A673 (cell line): ENCODE results near the gene HOXA9. TPM values are rescaled to one million over a fixed set of nuclear protein-coding genes. Genes with fewer than 3 reads are reported as not detected.

ENCODE experiments used
- Bru-seq: library from RNA; stranded (reverse); fragments of 400-500 nt; gene quantifications from one replicate; lab custom pipeline; 2021; lab: Mats Ljungman, UMichigan
- BruChase-seq, 2 experiments: library from RNA; stranded (reverse); fragments of 400-500 nt; gene quantifications; one replicate each; lab custom pipeline; 2021; lab: Mats Ljungman, UMichigan
- BruUV-seq: library from RNA; stranded (reverse); fragments of 400-500 nt; replicated peaks from 2 replicates; lab custom pipeline; 2021; lab: Mats Ljungman, UMichigan
- CTCF ChIA-PET: fragments of 300-600 bp; sonication (Branson Sonifier 250); formaldehyde crosslinking; loops from one replicate; lab custom pipeline; 2022; ENCODE audit warnings: antibody characterized with exemption; lab: Charles Lee
- POLR2A ChIA-PET: fragments of 300-600 bp; sonication (Branson Sonifier 250); formaldehyde crosslinking; loops from one replicate; lab custom pipeline; 2022; ENCODE audit warnings: antibody characterized with exemption; ENCODE audit not compliant: low non-redundant PET; lab: Charles Lee
- DNase-seq: peaks from one replicate; pipeline ENCODE4 v3.0.0-alpha.2; 2015; ENCODE audit warnings: low spot score
- H3K27ac ChIP-seq: fragments of 200-600 bp; sonication (generic); 2 replicates; pipeline ENCODE4 v1.5.1; 2016; ENCODE audit warnings: mixed run types, low read depth, mild to moderate bottlenecking, mixed read lengths, antibody characterized with exemption, low read length; ENCODE audit not compliant: poor library complexity, severe bottlenecking
- H3K27me3 ChIP-seq: fragments of 200-600 bp; sonication (generic); replicated peaks from 2 replicates; pipeline ENCODE4 v1.6.1; 2017; ENCODE audit warnings: mixed run types, low read depth, mild to moderate bottlenecking, mixed read lengths, antibody characterized with exemption, low read length; ENCODE audit not compliant: insufficient read depth, poor library complexity
- H3K36me3 ChIP-seq: fragments of 200-600 bp; sonication (generic); 2 replicates; pipeline ENCODE4 v1.6.1; 2016; ENCODE audit warnings: mixed run types, mild to moderate bottlenecking, mixed read lengths, antibody characterized with exemption, low read length; ENCODE audit not compliant: insufficient read depth, poor library complexity, severe bottlenecking
- H3K4me1 ChIP-seq: fragments of 200-600 bp; sonication (generic); 2 replicates; pipeline ENCODE4 v1.6.1; 2017; ENCODE audit warnings: mixed run types, mild to moderate bottlenecking, mixed read lengths, antibody characterized with exemption, low read length; ENCODE audit not compliant: insufficient read depth, poor library complexity, severe bottlenecking
- H3K4me3 ChIP-seq: fragments of 200-600 bp; sonication (generic); 2 replicates; pipeline ENCODE4 v1.5.1; 2016; ENCODE audit warnings: low read depth, mixed run types, mild to moderate bottlenecking, mixed read lengths, low read length; ENCODE audit not compliant: poor library complexity, severe bottlenecking
- H3K9me3 ChIP-seq: fragments of 200-600 bp; sonication (generic); 2 replicates; pipeline ENCODE4 v1.6.1; 2016; ENCODE audit warnings: mixed run types, low read depth, mild to moderate bottlenecking, mixed read lengths, antibody characterized with exemption, low read length; ENCODE audit not compliant: poor library complexity, severe bottlenecking
- EZH2 ChIP-seq: fragments of 200-600 bp; sonication (generic); IDR thresholded peaks from 2 replicates; pipeline ENCODE4 v1.6.1; 2017; ENCODE audit warnings: borderline replicate concordance, low read depth, mild to moderate bottlenecking, mixed read lengths, antibody characterized with exemption, low read length; ENCODE audit not compliant: poor library complexity, severe bottlenecking
- intact Hi-C: fragments of 100-400 bp; cut with micrococcal nuclease; formaldehyde crosslinking; loops from one replicate; pipeline ENCODE4 v1.10.0; 2022; ENCODE audit not compliant: unreplicated experiment
- long read RNA-seq: library from polyadenylated mRNA; stranded (forward); transcript quantifications from one replicate; pipeline ENCODE4 v2.0.0, GENCODE V29; 2022
- total RNA-seq: library from RNA; stranded (reverse); gene quantifications from 2 replicates; pipeline ENCODE4 v1.2.3, GENCODE V29; 2021
- TF ChIP-seq, protein P1 (sequence below): fragments of 300-800, 200-600 bp; sonication (generic); conservative IDR thresholded peaks from 2 replicates; pipeline ENCODE4 v1.5.1; 2017; ENCODE audit warnings: low read depth, mild to moderate bottlenecking, antibody characterized with exemption, low read length, moderate library complexity, mixed read lengths

HOXA9 gene
- total RNA-seq, result not detected in 2 replicates
- Bru-seq, nascent RNA, result not detected
- not detected for BruChase-seq, experiment 1, labeled RNA remaining after a 2-hour chase
- BruChase-seq, experiment 2, labeled RNA remaining after a 6-hour chase, result not detected
- long read RNA-seq, result 0 reads

DNA sequence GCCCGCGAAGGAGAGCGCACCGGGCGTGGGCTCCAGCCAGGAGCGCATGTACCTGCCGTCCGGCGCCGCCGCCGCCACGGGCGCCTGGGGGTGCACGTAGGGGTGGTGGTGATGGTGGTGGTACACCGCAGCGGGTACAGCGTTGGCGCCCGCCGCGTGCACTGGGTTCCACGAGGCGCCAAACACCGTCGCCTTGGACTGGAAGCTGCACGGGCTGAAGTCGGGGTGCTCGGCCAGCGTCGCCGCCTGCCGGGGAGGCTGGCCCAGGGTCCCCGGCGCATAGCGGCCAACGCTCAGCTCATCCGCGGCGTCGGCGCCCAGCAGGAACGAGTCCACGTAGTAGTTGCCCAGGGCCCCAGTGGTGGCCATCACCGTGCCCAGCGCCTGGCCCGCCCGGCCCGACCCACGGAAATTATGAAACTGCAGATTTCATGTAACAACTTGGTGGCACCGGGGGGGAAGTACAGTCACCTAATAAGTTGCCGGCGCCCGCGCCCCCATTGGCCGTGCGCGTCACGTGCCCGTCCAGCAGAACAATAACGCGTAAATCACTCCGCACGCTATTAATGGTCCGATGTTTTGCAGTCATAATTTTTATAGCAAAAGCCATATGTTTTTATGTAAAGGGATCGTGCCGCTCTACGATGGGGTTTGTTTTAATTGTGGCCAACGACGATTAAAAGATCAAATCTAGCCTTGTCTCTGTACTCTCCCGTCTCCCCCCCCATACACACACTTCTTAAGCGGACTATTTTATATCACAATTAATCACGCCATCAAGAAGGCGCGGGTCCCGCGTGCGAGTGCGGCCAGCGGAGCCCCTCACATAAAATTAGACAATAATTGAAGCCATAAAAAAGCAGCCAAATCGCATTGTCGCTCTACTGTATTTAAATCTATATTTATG lies at the start of gene HOXA9:
HOXA9 (minus strand) TSS at position 449 of the 907 bp plus-strand sequence; CDS start at position 369, 80 bp downstream.
- TF ChIP-seq, protein P1, sequence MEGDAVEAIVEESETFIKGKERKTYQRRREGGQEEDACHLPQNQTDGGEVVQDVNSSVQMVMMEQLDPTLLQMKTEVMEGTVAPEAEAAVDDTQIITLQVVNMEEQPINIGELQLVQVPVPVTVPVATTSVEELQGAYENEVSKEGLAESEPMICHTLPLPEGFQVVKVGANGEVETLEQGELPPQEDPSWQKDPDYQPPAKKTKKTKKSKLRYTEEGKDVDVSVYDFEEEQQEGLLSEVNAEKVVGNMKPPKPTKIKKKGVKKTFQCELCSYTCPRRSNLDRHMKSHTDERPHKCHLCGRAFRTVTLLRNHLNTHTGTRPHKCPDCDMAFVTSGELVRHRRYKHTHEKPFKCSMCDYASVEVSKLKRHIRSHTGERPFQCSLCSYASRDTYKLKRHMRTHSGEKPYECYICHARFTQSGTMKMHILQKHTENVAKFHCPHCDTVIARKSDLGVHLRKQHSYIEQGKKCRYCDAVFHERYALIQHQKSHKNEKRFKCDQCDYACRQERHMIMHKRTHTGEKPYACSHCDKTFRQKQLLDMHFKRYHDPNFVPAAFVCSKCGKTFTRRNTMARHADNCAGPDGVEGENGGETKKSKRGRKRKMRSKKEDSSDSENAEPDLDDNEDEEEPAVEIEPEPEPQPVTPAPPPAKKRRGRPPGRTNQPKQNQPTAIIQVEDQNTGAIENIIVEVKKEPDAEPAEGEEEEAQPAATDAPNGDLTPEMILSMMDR, result no peak
- peak; percentile 84 for TF ChIP-seq EZH2

DNA sequence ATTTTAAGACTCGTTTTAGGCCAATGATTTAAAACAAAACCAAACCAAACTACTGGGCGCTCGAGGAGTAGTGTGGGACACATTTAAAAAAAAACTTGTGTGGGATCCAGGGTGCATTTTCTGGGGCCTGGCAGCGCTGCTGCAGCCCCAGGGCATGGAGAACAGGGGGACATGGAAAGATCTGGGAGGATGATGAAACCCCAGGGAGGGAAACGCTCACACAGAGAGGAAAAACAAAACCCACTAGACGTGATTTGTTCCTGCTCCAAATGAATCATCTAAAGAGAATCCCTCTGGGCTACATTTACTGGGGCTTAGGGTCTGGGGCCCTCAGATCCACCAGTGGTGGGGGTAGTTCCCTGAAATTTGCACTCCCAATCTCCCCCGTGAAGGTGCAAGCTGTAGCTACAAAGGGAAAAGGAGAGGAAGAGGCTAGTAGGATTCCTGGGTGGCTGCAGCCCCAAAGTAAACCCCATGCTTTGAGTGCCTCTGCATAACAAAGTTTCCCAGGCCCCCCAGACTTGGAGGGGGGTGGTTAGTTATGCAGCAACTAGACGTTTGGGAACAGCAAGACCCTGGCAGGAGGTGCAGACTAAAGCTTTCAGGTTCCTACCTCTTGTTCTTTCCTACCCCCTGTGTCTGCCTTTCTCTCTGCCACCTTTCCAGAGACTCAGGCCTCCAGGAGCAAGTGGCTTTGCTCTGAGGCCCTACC lies 49.1 kb upstream of the HOXA9 start:
- ChIA-PET POLR2A (no interaction called here), CTCF (no interaction called here)
- Histone ChIP-seq H3K27ac (no peak overlapping the region), H3K4me1 (no peaks in the 10 kb centered on the region), H3K4me3 (no peak overlapping the region), H3K9me3 (no peaks in the 10 kb centered on the region), H3K27me3 (peaks cover 44% of the 10 kb centered on the region), H3K36me3 (no peaks in the 10 kb centered on the region)
- BruUV-seq, result no TSS peak
- no peak for DNase-seq
- TF ChIP-seq, protein P1, result no peak
- TF ChIP-seq EZH2, result no peak
- intact Hi-C loops, result loop anchor here (5.0 kb wide), 1 partner anchor 363 kb away; no protein-coding TSS in a partner anchor

More for the DNA sequence above, at the start of gene HOXA9:
- H3K27me3 ChIP-seq, result peaks cover 68% of the 10 kb centered on the region
- H3K4me3 ChIP-seq, result no peak within 1 kb of the TSS
- POLR2A ChIA-PET, result no interaction called here
- no peak within 1 kb of the TSS for H3K27ac ChIP-seq
- DNase-seq, result no peak
- intact Hi-C loops, result loop anchor here (10.0 kb wide), 1 partner anchor 1271 kb away; no protein-coding TSS in a partner anchor
- BruUV-seq, result no TSS peak
- H3K9me3 ChIP-seq, result no peaks in the 10 kb centered on the region
- H3K4me1 ChIP-seq, result no peaks in the 10 kb centered on the region
- H3K36me3 ChIP-seq, result no peaks in the 10 kb centered on the region
- CTCF ChIA-PET, result no interaction called here
